ENCODE data around the gene MAML1.

MAML1 gene

DNA sequence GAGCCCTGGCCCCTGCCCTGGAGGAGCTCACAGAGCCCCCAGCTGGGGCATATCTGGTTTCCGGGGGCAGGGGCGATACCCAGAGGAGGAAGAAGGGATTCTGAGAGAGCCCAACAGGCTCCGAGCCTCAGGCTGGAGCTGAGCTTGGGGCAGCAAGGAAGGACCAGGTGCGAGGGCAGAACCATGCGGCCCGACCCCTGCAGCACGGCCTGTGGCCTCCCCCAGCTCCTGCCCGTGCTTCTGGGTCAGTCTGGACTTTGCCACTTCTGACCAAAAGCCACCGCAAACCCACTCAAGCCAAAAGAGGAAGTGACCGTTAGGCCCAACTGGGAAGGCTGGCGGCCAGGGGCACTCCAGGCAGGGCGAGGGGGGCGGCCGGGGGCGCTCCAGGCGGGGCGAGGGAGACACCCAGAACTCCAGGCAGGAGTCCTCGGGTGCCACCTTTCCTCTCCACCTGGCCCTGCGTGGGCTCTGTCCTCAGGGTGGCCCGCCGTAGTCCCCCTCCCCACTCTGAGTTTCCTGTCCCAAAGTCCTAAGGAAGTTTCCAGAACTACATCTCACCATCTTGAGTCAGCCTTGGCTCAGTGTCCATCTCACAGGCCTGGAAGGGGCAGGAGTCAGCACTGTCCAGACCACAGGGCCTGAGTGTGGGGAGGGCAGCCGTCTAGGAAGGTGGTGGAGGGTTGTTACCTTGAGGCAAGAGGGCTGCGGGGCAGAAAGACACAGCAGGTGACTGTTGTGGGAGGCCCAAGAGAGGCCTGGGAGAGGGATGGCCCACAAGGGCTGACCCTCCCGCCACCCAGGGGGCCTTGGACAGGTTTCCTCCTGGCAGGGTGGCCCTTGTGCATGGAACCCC, 60.2 kb downstream of the MAML1 start:
- H3K4me3 ChIP-seq (replicated peaks; ENCODE audit: low read depth, low read length) = no peak overlapping the region
- TF ChIP-seq, protein P1, sequence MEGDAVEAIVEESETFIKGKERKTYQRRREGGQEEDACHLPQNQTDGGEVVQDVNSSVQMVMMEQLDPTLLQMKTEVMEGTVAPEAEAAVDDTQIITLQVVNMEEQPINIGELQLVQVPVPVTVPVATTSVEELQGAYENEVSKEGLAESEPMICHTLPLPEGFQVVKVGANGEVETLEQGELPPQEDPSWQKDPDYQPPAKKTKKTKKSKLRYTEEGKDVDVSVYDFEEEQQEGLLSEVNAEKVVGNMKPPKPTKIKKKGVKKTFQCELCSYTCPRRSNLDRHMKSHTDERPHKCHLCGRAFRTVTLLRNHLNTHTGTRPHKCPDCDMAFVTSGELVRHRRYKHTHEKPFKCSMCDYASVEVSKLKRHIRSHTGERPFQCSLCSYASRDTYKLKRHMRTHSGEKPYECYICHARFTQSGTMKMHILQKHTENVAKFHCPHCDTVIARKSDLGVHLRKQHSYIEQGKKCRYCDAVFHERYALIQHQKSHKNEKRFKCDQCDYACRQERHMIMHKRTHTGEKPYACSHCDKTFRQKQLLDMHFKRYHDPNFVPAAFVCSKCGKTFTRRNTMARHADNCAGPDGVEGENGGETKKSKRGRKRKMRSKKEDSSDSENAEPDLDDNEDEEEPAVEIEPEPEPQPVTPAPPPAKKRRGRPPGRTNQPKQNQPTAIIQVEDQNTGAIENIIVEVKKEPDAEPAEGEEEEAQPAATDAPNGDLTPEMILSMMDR (IDR thresholded peaks at IDR 0.05; ENCODE audit: low read length, missing control alignments) = no peak
- no peak for DNase-seq (ENCODE audit: low read depth)

DNA sequence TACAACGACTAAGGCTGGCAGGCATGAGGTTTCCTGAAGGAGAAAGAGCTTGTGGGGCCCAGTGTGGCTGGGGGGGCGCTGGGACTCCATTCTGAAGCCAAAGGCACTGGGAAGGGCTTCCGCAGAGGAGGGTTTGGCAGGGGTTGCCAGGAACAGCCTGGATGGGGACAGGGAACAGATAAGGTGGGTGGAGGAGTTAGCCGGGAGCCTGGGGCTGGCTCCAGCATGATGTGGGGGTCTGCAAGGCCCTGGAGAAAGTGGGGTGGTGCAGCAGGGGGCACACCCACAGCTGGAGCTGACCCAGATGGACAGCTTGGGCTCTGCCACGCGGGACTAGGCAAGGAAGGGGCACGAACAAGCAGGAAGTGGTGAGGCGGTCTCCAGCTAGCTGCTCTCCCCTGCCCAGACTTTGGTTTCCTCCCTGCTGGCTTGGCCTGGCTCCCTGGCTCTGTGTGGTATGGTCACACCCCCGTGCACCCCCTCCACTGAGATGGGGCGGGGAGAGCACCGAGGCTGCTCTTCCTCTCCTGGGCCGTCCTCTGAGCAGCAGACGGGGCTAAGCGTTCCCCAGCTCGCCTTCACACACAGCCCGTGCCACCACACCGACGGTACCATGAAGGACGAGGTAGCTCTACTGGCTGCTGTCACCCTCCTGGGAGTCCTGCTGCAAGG, 61.0 kb downstream of the MAML1 start, which contains the start of gene LTC4S:
Gene LTC4S, plus strand, starts transcription at position 519 of the 672 bp plus-strand sequence. Its CDS starts 95 bp downstream, at position 614.
- H3K4me3 ChIP-seq (replicated peaks; ENCODE audit: low read depth, low read length) = peak within 1 kb of the TSS; percentile 43
- TF ChIP-seq, protein P1 (IDR thresholded peaks at IDR 0.05; ENCODE audit: low read length, missing control alignments) = no peak
- DNase-seq (ENCODE audit: low read depth) = peak; percentile 80

DNA sequence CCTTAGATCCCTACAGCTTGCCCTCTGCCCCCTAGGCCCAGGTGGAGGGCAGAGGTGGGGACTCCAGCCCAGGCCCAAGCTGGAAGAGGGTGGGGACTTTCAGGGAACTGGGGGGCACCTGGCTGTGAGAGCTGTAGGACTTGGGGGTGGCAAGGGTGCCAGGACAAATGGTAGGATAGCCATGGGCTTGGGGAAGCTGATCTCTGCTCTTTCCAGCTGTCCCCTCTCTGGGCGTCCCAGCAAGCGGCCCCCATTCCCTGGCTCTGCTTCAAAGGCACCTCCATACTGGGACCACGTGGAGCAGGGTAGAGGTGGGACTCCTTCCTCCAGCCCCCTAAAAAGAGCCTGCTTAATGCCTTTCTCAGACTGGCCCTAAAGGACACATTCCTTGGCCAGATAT, 61.5 kb downstream of the MAML1 start:
- H3K4me3 ChIP-seq (replicated peaks; ENCODE audit: low read depth, low read length) = peak overlapping the region; percentile 43
- TF ChIP-seq, protein P1 (IDR thresholded peaks at IDR 0.05; ENCODE audit: low read length, missing control alignments) = no peak
- DNase-seq (ENCODE audit: low read depth) = no peak

DNA sequence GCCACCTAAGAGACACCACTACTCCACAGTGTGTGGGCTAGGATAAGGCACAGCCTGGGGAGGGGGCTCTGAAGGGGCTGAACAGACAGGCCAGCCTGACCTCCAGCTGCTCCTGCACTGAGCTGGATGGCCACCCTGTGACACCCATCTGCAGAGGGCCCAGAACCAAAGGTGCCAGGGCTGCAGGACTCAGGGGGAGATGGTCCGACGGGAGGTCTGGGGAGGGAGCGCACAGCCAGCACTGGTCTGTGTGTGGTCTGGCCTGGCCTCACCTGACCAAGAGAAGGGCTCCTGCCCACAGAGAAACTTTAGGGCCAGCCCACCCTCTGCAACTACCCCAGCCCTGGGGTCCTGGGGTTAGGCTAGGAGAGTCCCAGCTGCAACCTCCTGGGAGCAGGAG, 62.0 kb downstream of the MAML1 start:
- TF ChIP-seq, protein P1 (IDR thresholded peaks at IDR 0.05; ENCODE audit: low read length, missing control alignments) = no peak
- DNase-seq (ENCODE audit: low read depth) = no peak
- peak overlapping the region; percentile 43 for H3K4me3 ChIP-seq (replicated peaks; ENCODE audit: low read depth, low read length)

DNA sequence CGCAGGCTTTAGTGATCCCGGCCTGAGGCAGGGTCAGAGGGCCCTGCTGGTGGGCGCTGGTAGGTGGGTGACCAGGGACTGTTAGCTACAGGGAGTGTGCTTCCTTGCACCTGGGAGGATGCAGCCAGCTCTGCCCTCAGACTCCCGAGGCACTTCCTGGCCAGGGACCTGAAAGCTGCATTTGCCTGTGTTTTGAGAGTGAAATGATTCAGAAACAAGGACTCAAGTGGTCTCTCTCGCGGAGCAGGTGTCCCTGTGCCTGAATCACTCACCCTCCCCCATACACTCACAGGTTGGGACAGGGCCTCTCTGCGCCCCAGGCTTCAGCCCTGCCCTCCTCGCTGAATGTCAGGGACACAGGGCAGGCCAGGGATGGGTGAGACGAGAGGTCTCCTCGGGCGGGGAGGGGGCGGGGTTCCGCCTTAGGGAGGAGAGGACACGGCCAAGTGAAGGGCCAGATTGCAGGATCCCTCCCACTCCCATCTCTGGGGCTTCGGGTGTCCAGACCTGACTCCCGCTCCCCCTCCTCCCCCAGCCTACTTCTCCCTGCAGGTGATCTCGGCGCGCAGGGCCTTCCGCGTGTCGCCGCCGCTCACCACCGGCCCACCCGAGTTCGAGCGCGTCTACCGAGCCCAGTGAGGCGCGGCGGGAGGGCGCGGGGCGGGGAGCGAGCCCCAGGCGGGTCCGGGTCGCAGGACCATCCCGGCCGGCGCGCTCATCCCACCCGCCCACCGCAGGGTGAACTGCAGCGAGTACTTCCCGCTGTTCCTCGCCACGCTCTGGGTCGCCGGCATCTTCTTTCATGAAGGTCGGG, 62.6 kb downstream of the MAML1 start:
- DNase-seq (ENCODE audit: low read depth) = no peak

More for the DNA sequence above, 62.6 kb downstream of the MAML1 start:
- TF ChIP-seq, protein P1 (IDR thresholded peaks at IDR 0.05; ENCODE audit: low read length, missing control alignments) = no peak
- H3K4me3 ChIP-seq (replicated peaks; ENCODE audit: low read depth, low read length) = peak overlapping the region; percentile 47

Measured in fibroblast of pulmonary artery (primary cell).